SKM-1 treated with dmso at 0.1 percent for 144 hours (cell line): ENCODE data around the gene MYL7.

Experiments
- DNase-seq: peaks from one replicate; lab custom pipeline; 2025; ENCODE audit not compliant: unreplicated experiment; lab: John Stamatoyannopoulos, UW

The MYL7 gene

DNA sequence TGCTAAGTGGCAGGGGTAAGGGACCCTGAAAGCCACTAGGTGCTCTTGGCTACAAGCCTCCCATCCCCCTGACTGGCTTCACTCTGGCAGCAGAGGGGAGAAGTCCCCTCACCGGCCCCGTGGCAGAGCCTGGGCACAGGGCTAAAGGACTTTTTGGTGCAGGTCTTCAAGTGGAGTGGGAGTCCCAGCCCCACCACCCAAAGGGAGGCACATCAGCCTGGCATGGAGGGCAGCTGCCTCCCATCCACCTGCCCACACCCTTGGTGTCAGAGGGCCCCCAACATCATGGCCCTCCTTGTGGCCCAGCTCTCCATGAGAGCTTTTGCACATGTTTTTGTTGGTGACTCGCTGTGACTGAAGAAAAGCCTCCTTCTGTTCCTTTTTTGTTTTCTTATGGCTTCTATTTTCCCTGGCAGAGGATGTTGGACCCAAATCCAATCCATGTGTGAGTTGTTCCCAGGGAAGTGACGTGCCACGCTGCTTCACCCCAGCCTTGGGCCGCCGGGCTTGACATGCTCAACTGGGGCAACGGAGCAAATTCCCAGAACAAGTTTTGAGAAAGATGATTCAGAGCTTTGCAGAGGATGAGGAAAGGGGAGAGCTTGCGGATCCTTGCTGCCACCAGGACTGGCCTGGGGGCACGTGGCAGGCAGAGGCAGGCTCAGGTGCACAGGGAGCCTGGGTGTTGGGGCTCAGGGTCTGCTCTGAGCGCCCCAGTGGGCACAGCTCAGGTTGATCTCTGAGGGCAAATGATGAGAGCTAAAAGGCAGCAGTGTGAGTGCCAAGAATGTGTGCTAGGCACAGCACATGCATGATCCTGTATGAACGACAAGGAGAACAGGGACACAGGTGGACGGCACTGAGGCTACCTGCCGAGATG is 38.9 kb downstream of the MYL7 start:
- DNase-seq = no peak

DNA sequence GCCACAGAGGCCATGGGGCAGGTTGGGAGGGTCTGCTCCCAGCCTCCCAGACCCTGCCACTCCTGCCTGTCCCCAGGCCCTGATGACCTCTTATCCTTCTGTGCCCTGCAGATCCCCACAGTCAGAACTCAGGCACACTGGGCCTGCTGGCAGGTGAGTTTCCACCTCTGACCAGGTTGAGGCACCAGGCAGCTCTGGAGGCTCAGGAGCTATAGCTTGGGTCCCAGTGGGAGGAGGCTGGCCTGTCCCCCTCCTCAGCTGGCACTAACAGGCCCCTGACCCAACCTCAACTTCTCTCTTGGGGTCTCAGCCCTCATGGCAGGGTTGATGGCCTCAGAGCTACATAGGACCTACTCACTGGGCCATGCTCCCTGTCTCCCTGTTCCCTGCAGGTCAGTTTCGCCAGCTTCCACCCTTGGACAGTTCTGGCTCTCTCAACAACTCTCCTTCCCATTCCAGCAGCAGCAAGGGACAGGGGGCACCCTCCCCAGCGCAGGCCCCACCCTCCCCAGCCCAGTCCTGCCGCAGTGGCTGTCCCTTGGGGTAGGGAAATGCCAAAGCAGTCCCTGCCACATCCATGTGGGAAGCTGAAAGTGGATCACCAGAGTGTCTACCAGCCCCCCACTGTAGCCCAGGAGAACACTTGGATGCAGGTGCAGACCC is 39.7 kb downstream of the MYL7 start:
- no peak for DNase-seq

DNA sequence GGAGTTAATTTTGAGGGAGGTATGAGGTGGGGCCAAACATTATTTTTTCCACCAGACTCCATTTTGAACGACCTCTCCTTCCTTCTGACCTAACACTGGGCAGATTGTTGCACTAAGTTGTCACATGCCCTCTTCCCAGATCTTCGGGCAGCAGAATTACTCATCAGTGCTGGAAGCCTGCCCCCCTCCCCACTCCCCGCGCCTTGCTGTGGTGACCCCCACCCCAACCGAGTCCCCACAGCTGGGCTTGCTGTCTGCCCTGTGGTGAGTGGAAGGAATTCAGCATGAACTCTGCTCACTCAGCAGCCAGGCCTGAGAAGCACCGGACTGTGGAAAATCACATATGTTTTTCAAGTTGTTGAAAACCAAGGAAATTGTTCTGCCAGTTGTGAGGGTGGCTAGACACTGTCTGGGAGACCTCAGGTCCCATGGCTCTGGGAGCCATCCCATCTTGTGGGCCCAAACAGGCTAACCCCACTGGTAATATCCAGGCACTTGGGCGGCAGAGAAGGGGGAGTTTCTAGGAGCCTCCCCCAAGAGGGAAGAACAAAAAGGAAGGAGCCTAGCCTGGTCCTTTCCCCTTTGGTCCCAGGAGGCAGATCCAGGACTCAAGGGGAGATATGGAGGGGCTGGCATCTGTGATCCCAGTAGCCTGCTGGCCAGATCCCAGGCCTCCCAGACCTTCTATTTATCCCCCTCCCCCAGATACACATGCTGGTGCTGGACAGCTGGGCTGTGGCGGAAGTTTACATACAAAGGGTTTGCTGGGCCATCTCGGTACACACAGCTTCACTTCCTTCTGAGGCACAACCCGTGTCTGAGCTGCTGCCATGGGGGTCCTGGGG is 40.5 kb downstream of the MYL7 start:
- no peak for DNase-seq

DNA sequence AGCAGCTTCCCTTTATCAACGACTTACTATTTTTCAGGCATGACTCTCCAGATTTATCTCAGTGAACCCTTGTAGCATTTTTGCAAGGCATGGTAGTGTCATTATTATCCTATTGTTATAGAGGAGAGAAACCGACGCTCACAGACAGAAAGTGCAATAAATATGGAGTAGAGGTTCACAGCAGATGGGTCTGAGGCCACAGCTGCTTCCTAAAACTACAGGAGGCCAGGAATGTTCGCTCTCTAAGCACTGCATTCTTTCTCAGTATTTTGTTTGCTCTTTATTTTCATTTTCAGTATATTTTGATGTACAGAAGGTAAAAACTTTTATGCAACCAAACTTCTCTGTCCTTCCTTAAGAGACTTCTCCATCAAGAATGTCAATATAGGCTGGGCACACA is 41.5 kb downstream of the MYL7 start:
- no peak for DNase-seq

DNA sequence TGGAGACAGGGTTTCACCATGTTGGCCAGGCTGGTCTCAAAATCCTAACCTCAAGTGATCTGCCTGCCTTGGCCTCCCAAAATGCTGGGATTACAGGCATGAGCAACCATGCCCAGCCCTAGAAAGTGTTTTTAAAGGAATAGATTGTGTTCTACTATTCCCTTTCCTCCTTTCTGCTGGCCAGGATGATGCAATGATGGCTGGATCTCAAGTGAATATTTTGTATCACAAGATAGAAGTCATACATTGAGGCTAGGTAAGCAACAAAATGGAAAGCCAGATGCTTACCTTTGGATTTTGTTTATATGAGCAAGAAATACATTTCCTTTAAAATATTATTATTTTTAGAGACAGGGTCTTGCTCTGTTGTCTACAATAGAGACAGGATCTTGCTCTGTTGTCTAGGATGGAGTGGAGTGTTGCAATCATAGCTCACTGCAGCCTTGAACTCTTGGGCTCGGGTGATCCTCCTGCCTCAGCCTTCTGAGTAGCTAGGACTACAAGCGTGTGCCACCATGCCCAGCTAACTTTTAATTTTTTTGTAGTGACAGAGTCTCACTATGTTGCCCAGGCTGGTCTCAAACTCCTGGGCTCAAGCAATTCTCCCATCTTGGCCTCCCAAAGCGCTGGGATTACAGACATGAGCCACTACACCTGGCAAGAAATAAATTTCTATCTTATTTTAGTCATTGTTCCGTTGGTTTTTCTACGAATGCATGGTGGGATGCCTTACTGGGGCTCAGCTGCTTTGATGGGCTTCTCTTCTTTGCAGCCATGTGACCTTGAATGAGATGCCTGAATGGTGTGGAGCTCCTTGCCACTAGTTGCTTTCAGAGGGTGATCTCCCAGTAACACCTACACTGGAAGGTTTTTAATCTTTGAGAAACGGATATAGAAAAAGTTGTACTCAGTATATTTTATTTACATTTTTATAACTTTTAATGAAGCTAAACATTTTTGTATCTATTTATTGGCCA is 42.8 kb downstream of the MYL7 start:
- DNase-seq = no peak

DNA sequence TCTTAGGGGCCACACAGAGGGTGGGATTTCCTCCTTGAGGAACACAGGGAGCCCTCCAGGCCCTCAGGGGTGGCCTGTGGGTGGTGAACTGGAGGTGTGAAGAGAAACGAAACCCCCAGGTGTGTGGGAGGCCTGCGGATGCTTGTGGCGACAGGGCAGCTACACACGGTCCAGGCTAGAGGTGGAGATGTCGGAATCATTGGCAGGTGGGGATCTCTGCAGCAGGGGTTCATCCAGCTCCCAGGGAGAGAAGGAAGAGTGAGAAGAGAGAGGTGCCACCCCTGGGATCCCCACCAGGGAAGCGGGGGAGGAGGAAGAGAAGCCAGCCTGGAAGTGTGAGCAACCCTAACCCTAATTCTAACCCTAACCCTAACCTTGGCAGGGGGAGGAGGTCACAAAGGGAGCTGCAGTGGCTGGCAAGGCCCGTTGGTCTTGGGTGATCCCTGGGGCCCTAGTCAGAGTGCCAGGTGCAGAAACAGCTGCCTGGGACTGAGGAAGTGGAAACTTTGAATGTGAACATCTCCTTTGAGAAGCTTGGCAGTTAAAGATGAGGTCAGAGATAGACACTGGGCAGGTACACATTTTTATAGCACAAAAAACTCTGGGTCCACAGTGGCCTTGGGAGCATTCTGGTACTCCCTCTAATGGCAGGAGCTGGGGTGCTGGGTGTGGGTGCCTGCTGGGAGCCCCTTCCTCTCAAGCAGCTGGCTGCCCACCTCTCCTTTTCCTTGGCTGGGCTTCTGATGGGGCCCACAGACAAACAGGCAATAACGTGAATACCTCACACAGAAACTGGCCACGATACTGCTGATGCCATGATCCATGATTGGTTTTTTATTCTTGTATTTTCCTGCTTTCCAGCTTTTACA is 43.8 kb downstream of the MYL7 start:
- no peak for DNase-seq

DNA sequence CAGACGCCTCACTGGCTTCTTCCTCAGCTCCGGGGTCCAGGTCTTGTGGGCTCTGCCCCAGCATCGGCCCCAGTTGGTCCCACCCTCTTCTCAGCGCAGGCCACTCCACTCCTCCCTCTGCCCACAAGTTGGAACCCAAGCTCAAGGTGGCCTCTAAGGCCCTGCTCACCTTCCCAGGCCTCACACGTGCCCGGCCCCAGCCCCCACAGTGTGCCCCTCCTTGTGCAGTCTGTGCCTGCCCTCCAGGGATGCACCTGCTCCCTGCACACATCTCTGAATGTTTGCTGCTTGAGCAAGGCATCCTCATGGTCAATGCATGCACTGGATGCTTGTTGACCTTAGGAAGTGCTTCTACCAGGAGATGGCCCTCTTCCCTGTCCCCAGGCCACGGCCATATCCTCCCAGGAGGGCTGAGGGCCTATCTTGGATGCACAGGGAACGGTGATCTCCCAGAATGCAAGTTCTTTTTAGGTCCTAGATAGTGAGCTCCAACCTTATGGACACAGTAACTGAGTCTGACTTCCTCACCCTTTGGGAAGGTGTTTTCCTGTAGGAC is 44.7 kb downstream of the MYL7 start:
- DNase-seq = no peak

DNA sequence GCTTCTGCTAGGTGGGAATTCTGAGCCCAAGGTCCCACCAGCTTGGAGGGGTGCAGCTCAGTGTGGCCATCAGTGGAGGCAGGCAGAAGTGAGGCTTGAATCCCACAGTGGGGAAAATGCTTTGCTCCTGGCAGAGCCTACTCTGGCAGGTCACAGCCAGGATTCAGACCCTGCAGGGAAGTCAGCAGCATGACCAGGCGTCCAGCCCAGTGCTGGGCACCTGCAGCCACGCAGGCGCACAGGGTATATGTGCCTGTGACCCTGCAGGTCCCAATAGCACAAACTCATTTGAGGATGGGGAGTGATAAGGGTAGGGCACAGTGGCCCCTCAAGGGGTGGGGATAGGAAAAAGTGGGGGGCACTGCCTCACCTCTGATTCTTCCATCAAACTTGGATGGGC is 45.4 kb downstream of the MYL7 start:
- DNase-seq = no peak

DNA sequence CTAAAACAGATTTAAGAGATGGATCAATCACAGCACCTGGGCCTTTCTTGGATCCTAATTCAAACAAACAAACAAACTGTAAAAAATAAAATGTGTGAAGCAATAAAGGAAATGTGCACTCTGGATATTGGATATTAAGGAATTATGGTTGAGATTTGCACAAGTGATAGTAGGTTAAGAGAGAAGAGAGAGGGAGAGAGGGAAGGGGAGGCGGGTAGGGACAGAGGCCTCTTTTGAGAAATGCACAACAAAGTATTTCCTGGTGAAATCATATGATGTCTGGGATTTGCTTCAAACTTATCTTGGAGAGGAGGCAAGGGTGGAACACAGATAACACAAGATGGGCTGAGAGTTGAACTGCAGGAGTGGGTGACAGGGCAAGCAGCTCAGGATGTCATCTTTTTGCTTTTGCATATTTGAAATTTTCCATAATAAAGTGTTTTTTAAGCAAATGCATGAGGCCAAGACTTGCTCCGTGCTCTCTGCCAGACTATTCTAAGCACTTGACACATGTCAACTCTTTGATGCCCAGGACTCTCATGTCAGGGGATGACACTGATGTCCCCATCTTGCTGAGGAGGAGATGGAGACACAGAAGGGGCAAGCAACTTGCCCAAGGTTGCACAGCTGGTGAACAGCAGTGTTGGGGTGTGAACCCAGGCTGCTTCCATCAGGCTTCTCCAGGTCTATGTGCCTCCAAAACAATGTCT is 46.1 kb downstream of the MYL7 start:
- no peak for DNase-seq

DNA sequence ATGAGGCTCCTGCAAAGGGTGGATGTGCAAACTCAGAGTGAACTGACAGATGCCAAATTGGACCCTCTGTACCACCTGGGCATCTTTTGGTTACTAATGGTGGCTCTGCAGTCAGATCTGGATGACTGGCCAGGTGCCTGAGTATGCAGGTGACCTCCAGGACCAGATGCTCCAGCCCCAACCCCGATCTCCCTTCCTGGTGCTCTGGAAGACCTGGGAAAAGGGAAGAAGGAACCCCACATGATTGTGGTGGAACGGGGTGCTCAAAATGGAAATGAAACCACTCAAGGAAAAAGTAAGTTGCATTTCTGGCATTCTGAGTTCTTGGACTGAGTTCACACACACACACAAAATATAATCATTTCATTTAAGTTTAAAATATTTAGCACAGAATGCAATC is 46.8 kb downstream of the MYL7 start:
- DNase-seq = no peak

DNA sequence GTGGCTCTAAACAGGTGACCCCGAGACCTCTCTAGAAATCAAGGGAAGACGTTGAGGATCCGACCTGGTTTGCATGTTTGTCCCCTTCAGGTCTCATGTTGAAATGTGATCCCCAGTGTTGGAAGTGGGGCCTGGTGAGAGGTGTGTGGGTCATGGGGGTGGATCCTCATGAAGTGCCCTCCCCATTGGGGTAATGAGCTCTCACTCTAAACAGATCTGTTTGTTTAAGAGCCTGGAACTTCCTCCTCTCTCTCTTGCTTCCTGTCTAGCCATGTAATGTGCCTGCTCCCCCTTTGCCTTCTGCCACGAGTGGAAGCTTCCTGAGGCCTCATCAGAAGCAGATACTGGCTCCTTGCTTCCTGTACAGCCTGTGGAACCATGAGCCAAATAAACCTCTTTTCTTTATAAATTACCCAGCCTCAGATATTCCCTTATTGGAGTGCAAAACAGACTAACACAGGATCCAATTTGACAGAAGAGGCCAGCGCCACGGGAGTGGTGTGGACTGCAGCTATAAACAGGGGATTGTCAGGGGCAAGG is 48.0 kb downstream of the MYL7 start:
- no peak for DNase-seq
